DND-41 (cell line): Measurements from ENCODE around the gene LHX3.

Experiments
- EZH2 ChIP-seq: IDR thresholded peaks from 3 replicates; pipeline ENCODE4 v1.6.1; 2012; ENCODE audit warnings: borderline replicate concordance, low read depth, mild to moderate bottlenecking, moderate library complexity, low read length, inconsistent platforms; ENCODE audit not compliant: severe bottlenecking
- TF ChIP-seq, protein P1 (sequence below): IDR thresholded peaks from 2 replicates; pipeline ENCODE4 v1.5.1; 2012; ENCODE audit warnings: borderline replicate concordance, low read length, moderate library complexity, mild to moderate bottlenecking; ENCODE audit not compliant: poor library complexity, severe bottlenecking; ENCODE audit errors: extremely low read depth

DNA sequence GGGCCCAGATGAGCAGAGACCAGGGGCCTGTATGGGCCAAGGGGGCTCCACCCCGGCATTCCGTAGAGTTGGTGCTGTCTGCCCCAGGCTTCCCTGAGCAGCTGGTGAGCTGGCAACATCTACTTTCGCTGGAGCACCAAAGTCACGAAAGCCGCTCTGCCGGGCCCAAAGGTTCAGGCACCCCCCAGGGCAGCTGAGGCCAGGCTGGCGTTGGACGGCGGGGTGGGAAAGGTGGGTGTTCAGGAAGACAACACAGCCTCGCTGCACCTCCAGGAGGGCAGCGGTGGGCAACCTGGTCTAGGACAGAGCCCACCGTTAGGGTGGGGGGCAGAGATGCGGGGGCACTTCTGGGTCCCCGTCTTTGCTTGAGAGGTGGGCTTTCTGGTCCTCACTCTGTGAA, 56.2 kb downstream of the LHX3 start:
- TF ChIP-seq, protein P1, sequence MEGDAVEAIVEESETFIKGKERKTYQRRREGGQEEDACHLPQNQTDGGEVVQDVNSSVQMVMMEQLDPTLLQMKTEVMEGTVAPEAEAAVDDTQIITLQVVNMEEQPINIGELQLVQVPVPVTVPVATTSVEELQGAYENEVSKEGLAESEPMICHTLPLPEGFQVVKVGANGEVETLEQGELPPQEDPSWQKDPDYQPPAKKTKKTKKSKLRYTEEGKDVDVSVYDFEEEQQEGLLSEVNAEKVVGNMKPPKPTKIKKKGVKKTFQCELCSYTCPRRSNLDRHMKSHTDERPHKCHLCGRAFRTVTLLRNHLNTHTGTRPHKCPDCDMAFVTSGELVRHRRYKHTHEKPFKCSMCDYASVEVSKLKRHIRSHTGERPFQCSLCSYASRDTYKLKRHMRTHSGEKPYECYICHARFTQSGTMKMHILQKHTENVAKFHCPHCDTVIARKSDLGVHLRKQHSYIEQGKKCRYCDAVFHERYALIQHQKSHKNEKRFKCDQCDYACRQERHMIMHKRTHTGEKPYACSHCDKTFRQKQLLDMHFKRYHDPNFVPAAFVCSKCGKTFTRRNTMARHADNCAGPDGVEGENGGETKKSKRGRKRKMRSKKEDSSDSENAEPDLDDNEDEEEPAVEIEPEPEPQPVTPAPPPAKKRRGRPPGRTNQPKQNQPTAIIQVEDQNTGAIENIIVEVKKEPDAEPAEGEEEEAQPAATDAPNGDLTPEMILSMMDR = no peak
- no peak for TF ChIP-seq EZH2
